HL-60 (cell line): Measurements from ENCODE around the gene LRRC71.

Experiments used
- GABPA ChIP-seq: IDR thresholded peaks from 2 replicates; pipeline ENCODE4 v1.6.1; 2012; ENCODE audit warnings: low read depth
- SPI1 ChIP-seq: IDR thresholded peaks from 2 replicates; pipeline ENCODE4 v1.6.1; 2012; ENCODE audit warnings: low read depth, mild to moderate bottlenecking, borderline replicate concordance
- TF ChIP-seq, protein P1 (sequence below): IDR thresholded peaks from one replicate; pipeline ENCODE4 v1.5.1; 2011; ENCODE audit warnings: low read length, control low read depth, inconsistent platforms; ENCODE audit not compliant: insufficient read depth

DNA sequence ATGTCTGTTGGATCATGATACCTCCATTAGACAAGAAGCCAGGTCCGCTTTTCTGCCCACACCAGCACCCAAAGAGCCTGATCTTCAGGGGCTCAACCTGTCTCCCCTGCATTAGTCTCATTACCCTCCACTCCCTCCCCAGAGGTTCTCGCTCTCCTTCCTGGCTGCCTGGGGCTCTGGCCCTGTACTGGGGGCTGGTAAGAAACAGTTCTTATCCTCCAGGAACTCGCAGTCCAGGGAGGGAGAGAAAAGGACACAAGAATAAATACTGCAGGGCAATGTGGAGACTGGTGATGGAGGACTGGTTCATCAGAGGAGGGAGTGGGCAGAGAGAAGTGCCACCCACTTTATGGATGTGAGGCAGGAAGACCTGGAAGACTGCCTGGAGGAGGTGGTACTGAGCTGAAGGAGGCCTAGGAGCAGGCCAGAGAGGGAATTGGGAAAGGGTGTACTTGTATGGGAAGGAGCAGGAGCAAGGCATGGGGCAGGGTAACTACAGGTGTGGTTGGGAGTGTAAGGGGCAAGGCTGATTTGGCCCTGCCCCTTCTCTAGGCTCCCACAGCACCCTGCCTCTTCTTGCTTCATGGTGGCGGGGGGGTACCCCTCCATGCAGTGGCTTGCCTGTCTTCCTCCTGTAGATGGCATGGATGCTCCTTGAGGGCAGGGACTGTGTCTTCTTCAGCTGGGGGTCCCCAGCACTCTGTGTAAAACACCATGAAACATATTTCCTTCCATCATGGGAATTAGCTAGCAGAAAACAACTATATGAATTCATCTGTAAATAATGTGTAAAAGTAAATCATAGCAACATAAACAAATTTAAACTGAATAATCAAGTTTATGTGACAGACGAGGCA, 5.0 kb downstream of the LRRC71 start:
- TF ChIP-seq, protein P1, sequence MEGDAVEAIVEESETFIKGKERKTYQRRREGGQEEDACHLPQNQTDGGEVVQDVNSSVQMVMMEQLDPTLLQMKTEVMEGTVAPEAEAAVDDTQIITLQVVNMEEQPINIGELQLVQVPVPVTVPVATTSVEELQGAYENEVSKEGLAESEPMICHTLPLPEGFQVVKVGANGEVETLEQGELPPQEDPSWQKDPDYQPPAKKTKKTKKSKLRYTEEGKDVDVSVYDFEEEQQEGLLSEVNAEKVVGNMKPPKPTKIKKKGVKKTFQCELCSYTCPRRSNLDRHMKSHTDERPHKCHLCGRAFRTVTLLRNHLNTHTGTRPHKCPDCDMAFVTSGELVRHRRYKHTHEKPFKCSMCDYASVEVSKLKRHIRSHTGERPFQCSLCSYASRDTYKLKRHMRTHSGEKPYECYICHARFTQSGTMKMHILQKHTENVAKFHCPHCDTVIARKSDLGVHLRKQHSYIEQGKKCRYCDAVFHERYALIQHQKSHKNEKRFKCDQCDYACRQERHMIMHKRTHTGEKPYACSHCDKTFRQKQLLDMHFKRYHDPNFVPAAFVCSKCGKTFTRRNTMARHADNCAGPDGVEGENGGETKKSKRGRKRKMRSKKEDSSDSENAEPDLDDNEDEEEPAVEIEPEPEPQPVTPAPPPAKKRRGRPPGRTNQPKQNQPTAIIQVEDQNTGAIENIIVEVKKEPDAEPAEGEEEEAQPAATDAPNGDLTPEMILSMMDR, result no peak
- TF ChIP-seq SPI1 (no peak), GABPA (no peak)
